ENCODE measurements around the gene NSRP1.

NSRP1 gene

GRCh38 chr17:30234296-30234695 is 117.7 kb downstream of the NSRP1 start:
- TF ChIP-seq CTCF (IDR thresholded peaks at IDR 0.05; ENCODE audit: control insufficient read depth, insufficient read depth, low read depth, low read length, missing control alignments), result no peak
- no peak for DNase-seq (ENCODE audit: low read depth)

GRCh38 chr17:30234964-30235363 is 118.3 kb downstream of the NSRP1 start:
- TF ChIP-seq CTCF (IDR thresholded peaks at IDR 0.05; ENCODE audit: control insufficient read depth, insufficient read depth, low read depth, low read length, missing control alignments), result no peak
- no peak overlapping the region; the same call in 1 of the 2 replicates for H3K4me3 ChIP-seq (ENCODE audit: control insufficient read depth, low read depth, low read length)
- DNase-seq (ENCODE audit: low read depth), result no peak

More at GRCh38 chr17:30234296-30234695, 117.7 kb downstream of the NSRP1 start:
- no peak overlapping the region for H3K4me3 ChIP-seq (ENCODE audit: control insufficient read depth, low read depth, low read length)

GRCh38 chr17:30235386-30236296 is 119.0 kb downstream of the NSRP1 start, which contains the start of gene SLC6A4:
TSS of gene SLC6A4 (minus strand) at chr17:30235697. CDS start at chr17:30221958, 13,739 bp downstream.
- TF ChIP-seq CTCF (IDR thresholded peaks at IDR 0.05; ENCODE audit: control insufficient read depth, insufficient read depth, low read depth, low read length, missing control alignments), result no peak
- H3K4me3 ChIP-seq (ENCODE audit: control insufficient read depth, low read depth, low read length), result peak within 1 kb of the TSS; percentile 47
- no peak for DNase-seq (ENCODE audit: low read depth)

All from AG09309 (cell line).